HG03342 (cell line): ENCODE measurements around the gene FEV.
"Not testable (repeated sequence)": the region's sequence is repeated elsewhere in the genome, so short reads cannot be mapped to it uniquely, and the experiment has no call there.

Experiments used
- ATAC-seq: cut with Tn5 transposase; IDR thresholded peaks from one replicate; pipeline ENCODE4 v1.9.1; 2021; ENCODE audit warnings: mild to moderate bottlenecking, moderate library complexity; ENCODE audit not compliant: unreplicated experiment

FEV gene

GRCh38 chr2:218946621-218947020 lies 38.4 kb downstream of the FEV start:
- ATAC-seq: no peak

DNA sequence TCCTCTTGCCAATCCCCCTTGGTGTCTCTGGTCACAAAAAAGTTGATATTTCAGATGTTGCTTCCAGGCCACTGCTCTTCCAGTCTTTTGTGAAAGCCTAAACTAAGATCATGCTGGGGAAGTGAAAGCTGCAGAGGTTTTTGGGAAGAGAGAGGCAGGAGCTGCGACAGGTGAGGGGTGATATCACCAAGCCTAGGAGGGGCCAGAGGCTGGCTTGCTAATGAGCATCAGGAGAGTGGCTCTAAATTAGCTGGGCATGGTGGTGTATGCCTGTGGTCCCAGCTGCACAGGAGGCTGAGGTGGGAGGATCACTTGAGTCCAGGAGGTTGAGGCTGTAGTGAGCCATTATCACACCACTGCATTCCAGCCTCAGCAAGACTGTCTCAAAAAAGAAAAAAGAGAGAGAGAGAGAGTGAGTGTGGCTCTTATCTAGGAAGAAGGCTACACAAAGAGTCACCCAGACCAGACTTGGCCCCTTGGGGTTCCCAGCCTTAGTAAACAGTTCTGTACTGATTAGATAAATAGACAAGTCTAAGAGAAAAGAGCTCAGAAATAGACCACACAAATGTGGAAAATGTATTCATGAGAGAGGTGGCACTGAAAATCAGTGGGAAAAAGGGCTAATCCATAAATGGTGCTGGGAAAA lies 40.1 kb downstream of the FEV start:
- no peak for ATAC-seq

- not testable (repeated sequence) for ATAC-seq
Measured at GRCh38 chr2:218931751-218932150, 53.2 kb downstream of the FEV start.
